Pulmonary artery endothelial cell (primary cell): ENCODE data around the gene GRHPR. TPM values are rescaled to one million over a fixed set of nuclear protein-coding genes. Genes with fewer than 3 reads are reported as not detected.

ENCODE experiments used
- DNase-seq: peaks from one replicate; pipeline ENCODE4 v3.0.0-alpha.2; 2011; ENCODE audit warnings: low read depth, low spot score
- total RNA-seq: library from RNA; depleted of rRNA; stranded (reverse); fragments of >200 nt; gene quantifications from 2 replicates; pipeline ENCODE4 v1.2.3, GENCODE V29; 2014

Gene GRHPR
- total RNA-seq, 1 donor from 2014 or later, result 135 TPM

GRCh38 chr9:37398464-37399025 is 24.0 kb upstream of the GRHPR start:
- no peak for DNase-seq

- no peak for DNase-seq
These were observed 23.2 kb upstream of the GRHPR start for GRCh38 chr9:37399336-37399735.

- no peak for DNase-seq
These were observed 17.9 kb upstream of the GRHPR start for GRCh38 chr9:37404590-37404989.

- no peak for DNase-seq
These were observed 17.1 kb upstream of the GRHPR start for GRCh38 chr9:37405350-37405749.

GRCh38 chr9:37405764-37406380 is 16.6 kb upstream of the GRHPR start:
- DNase-seq, result no peak

- no peak for DNase-seq
These were observed 15.7 kb upstream of the GRHPR start for GRCh38 chr9:37406603-37407401.

GRCh38 chr9:37407468-37407867 is 15.0 kb upstream of the GRHPR start:
- no peak for DNase-seq

GRCh38 chr9:37408933-37409710 is 13.4 kb upstream of the GRHPR start:
- no peak for DNase-seq

GRCh38 chr9:37410354-37410861 is 12.1 kb upstream of the GRHPR start:
- no peak for DNase-seq

- DNase-seq, result no peak
These were observed 11.3 kb upstream of the GRHPR start for GRCh38 chr9:37410969-37411785.

GRCh38 chr9:37412431-37413151 is 9.9 kb upstream of the GRHPR start:
- no peak for DNase-seq

- no peak for DNase-seq
These were observed 9.2 kb upstream of the GRHPR start for GRCh38 chr9:37413311-37413710.

- DNase-seq, result no peak
These were observed 8.0 kb upstream of the GRHPR start for GRCh38 chr9:37414503-37414943.

GRCh38 chr9:37415011-37415719 is 7.3 kb upstream of the GRHPR start:
- DNase-seq, result peak; percentile 26

GRCh38 chr9:37417252-37417803 is 5.2 kb upstream of the GRHPR start:
- DNase-seq, result no peak

GRCh38 chr9:37417857-37418618 is 4.5 kb upstream of the GRHPR start:
- DNase-seq, result no peak

GRCh38 chr9:37419204-37419603 is 3.3 kb upstream of the GRHPR start:
- DNase-seq, result no peak
